ENCODE data around the gene ARHGAP8.

GRCh38 chr22:44793106-44793505, 40.7 kb downstream of the ARHGAP8 start:
- TF ChIP-seq POLR2A (IDR thresholded peaks at IDR 0.05): no peak
- TF ChIP-seq, protein P1, sequence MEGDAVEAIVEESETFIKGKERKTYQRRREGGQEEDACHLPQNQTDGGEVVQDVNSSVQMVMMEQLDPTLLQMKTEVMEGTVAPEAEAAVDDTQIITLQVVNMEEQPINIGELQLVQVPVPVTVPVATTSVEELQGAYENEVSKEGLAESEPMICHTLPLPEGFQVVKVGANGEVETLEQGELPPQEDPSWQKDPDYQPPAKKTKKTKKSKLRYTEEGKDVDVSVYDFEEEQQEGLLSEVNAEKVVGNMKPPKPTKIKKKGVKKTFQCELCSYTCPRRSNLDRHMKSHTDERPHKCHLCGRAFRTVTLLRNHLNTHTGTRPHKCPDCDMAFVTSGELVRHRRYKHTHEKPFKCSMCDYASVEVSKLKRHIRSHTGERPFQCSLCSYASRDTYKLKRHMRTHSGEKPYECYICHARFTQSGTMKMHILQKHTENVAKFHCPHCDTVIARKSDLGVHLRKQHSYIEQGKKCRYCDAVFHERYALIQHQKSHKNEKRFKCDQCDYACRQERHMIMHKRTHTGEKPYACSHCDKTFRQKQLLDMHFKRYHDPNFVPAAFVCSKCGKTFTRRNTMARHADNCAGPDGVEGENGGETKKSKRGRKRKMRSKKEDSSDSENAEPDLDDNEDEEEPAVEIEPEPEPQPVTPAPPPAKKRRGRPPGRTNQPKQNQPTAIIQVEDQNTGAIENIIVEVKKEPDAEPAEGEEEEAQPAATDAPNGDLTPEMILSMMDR (IDR thresholded peaks at IDR 0.05): no peak
